Body of pancreas (tissue), 4 donors: ENCODE data around the gene MAS1L. TPM values are rescaled to one million over a fixed set of nuclear protein-coding genes. Genes with fewer than 3 reads are reported as not detected.

Experiments used
- ATAC-seq: fragments of 150-250 bp; one replicate; pipeline ENCODE4 v1.9.1; 2016
- DNase-seq, 4 donors: peaks; one replicate each; pipeline ENCODE4 v3.0.0-alpha.2; 2019
- H3K27ac ChIP-seq, 4 donors: fragments of 200-600 bp; sonication (generic); 1 replicate in 3 of 4; 2 replicates in 1 of 4; pipeline versions ENCODE4 v1.5.1 to v1.6.1; 2016 to 2019; ENCODE audit warnings: mild to moderate bottlenecking in 1 of 4, mixed read lengths in 1 of 4, moderate library complexity in 1 of 4
- H3K27me3 ChIP-seq, 2 donors: fragments of 200-600 bp; sonication (generic); one replicate each; pipeline ENCODE4 v1.6.0; 2016; ENCODE audit warnings: mild to moderate bottlenecking in 1 of 2
- H3K36me3 ChIP-seq, 2 donors: fragments of 200-600 bp; sonication (generic); replicated peaks in 1 of 2; 2 replicates each; pipeline ENCODE4 v1.5.1; 2016; ENCODE audit warnings: low read depth in 2 of 2; ENCODE audit not compliant: insufficient read depth in 1 of 2
- H3K4me1 ChIP-seq: fragments of 200-600 bp; sonication (generic); one replicate; pipeline ENCODE4 v1.6.0; 2016
- H3K4me3 ChIP-seq, 2 donors: fragments of 200-600 bp; sonication (generic); 1 replicate in 1 of 2; 2 replicates in 1 of 2; pipeline ENCODE4 v1.5.1; 2016 to 2019
- H3K9me3 ChIP-seq, 3 donors: fragments of 200-600 bp; sonication (generic); 1 replicate in 2 of 3; 2 replicates in 1 of 3; pipeline ENCODE4 v1.5.1; 2016
- CTCF ChIP-seq, 7 experiments: fragments of 450-650 bp in 4 of 7; fragments of 200-600 bp in 3 of 7; sonication (generic) in 3 of 7; IDR thresholded peaks; one replicate each; pipeline ENCODE4 v1.5.1; 2016 to 2019; ENCODE audit warnings: antibody characterized with exemption in 7 of 7
- POLR2A ChIP-seq, 3 donors: fragments of 450-650 bp; IDR thresholded peaks; one replicate each; pipeline ENCODE4 v1.6.1; 2016; ENCODE audit warnings: antibody characterized with exemption in 3 of 3, mild to moderate bottlenecking in 2 of 3
- WGBS, 2 donors: methylation state at CpG; one replicate each; pipeline ENCODE4 v1.1.5; 2017; 5-methylcytosine and 5-hydroxymethylcytosine counted together
- intact Hi-C: fragments of 100-400 bp; cut with DNase I; formaldehyde crosslinking; loops from one replicate; pipeline ENCODE4 v1.15.1; 2023
- total RNA-seq, 2 donors: library from RNA; depleted of rRNA; stranded (reverse); fragments of >200 nt; gene quantifications; one replicate each; pipeline ENCODE4 v1.1.0, GENCODE V29; 2016

The MAS1L gene
- total RNA-seq, 2 donors from 2014 or later: not detected

GRCh38 chr6:29495571-29495970 lies 7.8 kb upstream of the MAS1L start:
- TF ChIP-seq POLR2A (IDR thresholded peaks at IDR 0.05): no peak
- no peak for TF ChIP-seq CTCF (IDR thresholded peaks at IDR 0.05)
- Histone ChIP-seq H3K4me1 (no peaks in the 10 kb centered on the region), H3K9me3 (no peaks in the 10 kb centered on the region), H3K27ac (no peak overlapping the region), H3K4me3 (no peak overlapping the region), H3K27me3 (no peaks in the 10 kb centered on the region), H3K36me3 (no peaks in the 10 kb centered on the region)
- ATAC-seq: no peak
- DNase-seq: no peak
- 77 to 86% methylated on average over 4 of the region's 4 CpGs for WGBS, 2 donors
- intact Hi-C loops: no loop called here

GRCh38 chr6:29494131-29494530 lies 6.4 kb upstream of the MAS1L start:
- Histone ChIP-seq H3K9me3 (no peaks in the 10 kb centered on the region), H3K27ac (no peak overlapping the region), H3K36me3 (no peaks in the 10 kb centered on the region), H3K4me1 (no peaks in the 10 kb centered on the region), H3K27me3 (no peaks in the 10 kb centered on the region), H3K4me3 (no peak overlapping the region)
- intact Hi-C loops: no loop called here
- WGBS, 2 donors: 72 to 77% methylated on average over 2 of the region's 2 CpGs
- ATAC-seq: no peak
- TF ChIP-seq POLR2A (IDR thresholded peaks at IDR 0.05) (no peak), CTCF (IDR thresholded peaks at IDR 0.05) (no peak)
- no peak for DNase-seq

- Histone ChIP-seq H3K27ac (no peak overlapping the region), H3K4me3 (no peak overlapping the region), H3K36me3 (no peaks in the 10 kb centered on the region), H3K9me3 (no peaks in the 10 kb centered on the region), H3K27me3 (no peaks in the 10 kb centered on the region), H3K4me1 (no peaks in the 10 kb centered on the region)
- 59 to 66% methylated on average over 2 of the region's 2 CpGs for WGBS, 2 donors
- no peak for ATAC-seq
- TF ChIP-seq CTCF (IDR thresholded peaks at IDR 0.05): no peak
- no peak for TF ChIP-seq POLR2A (IDR thresholded peaks at IDR 0.05)
- no peak for DNase-seq
- intact Hi-C loops: no loop called here
These were observed 5.5 kb upstream of the MAS1L start for GRCh38 chr6:29493261-29493660.

- no peaks in the 10 kb centered on the region for H3K36me3 ChIP-seq
- H3K4me1 ChIP-seq: no peaks in the 10 kb centered on the region
- no peaks in the 10 kb centered on the region for H3K9me3 ChIP-seq
- no peak for DNase-seq
- intact Hi-C loops: no loop called here
- H3K4me3 ChIP-seq: no peak overlapping the region
- H3K27ac ChIP-seq: no peak overlapping the region
- ATAC-seq: no peak
- TF ChIP-seq CTCF (IDR thresholded peaks at IDR 0.05) (no peak), POLR2A (IDR thresholded peaks at IDR 0.05) (no peak)
- 79 to 88% methylated on average over 4 of the region's 4 CpGs for WGBS, 2 donors
- no peaks in the 10 kb centered on the region for H3K27me3 ChIP-seq
These were observed 3.8 kb upstream of the MAS1L start for GRCh38 chr6:29491574-29491973.

- Histone ChIP-seq H3K36me3 (no peaks in the 10 kb centered on the region), H3K9me3 (no peaks in the 10 kb centered on the region), H3K27me3 (no peaks in the 10 kb centered on the region), H3K4me1 (no peaks in the 10 kb centered on the region), H3K27ac (no peak overlapping the region), H3K4me3 (no peak overlapping the region)
- TF ChIP-seq POLR2A (IDR thresholded peaks at IDR 0.05) (no peak), CTCF (IDR thresholded peaks at IDR 0.05) (no peak)
- WGBS, 2 donors: 62 to 89% methylated on average over 2 of the region's 2 CpGs
- intact Hi-C loops: no loop called here
- ATAC-seq (no peak), DNase-seq (no peak)
These were observed 2.8 kb upstream of the MAS1L start for GRCh38 chr6:29490552-29490951.
